Measurements from ENCODE around the gene TRIM36. TPM values are rescaled to one million over a fixed set of nuclear protein-coding genes. Genes with fewer than 3 reads are reported as not detected.
A peak's percentile ranks its signal among the peaks of the same experiment; 100 is the strongest.

Gene TRIM36
- total and polyA plus RNA-seq, 10 of the 15 experiments (the other 5 are each of a cell fraction or from before 2014, with no cell fraction given), result 0.01 to 0.09 (median 0.07) TPM; not detected in 6

DNA sequence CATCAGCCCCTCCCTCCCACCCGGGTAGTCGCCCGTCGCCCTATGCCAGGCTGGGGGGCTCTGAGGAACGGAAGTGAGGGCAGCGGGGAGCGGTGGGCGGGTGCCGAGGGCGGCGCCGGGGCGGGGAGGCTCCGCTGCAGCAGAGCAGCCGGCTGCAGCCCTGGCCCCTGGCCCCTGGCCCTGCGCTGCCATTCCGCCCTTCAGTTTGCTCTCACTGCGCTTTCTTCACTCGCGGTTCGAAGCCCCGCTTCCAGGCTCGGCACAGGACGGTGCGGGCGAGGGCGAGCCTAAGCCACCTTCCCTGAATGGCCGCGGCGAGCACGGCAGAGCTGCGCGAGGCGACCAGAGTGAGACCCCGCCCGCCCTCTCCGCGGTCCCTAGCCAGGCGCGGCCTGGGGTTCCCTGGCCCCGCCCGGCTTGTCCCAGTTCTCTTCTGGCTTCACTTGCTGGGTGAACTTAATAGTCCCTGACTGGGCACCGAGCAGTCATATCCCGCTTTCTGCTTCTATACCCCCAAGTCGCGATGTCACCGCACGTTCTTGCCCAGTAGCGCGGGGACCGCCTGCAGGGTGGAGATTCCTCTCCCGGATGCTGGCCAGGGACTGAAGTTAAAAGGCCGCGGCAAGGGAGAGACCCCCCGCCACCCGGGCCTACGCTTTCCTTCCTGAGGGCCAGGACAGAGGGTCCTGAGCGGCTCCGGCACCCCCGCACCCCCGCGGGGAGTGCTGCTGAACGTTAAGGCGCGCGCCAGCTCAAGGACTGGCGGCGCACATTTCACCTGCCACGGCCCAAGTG, 623 bp upstream of the TRIM36 start:
- intact Hi-C loops (cut with micrococcal nuclease; ENCODE audit: unreplicated experiment) (loop anchor here (1.0 to 10.0 kb wide), 2 partner anchors 39 to 806 kb away; partner anchors contain the start of gene KCNN2), in situ Hi-C loops (cut with MboI) (no loop called here)
- ATAC-seq (peak; percentile 79), FAIRE-seq (no peak), DNase-seq (ENCODE audit: low read depth, low spot score) (no peak)
- no peaks in the 10 kb centered on the region for H3K79me2 ChIP-seq (ENCODE audit: control insufficient read depth, insufficient read depth, low read length)
- ChIA-PET POLR2A (interaction anchor here (1.0 kb wide), 2 partner anchors 15 to 39 kb away, joined by 4 read pairs; no protein-coding TSS in a partner anchor), CTCF (interaction anchor here (1.8 kb wide), 1 partner anchor 92 kb away, joined by 4 read pairs; the partner anchor contains the start of gene PGGT1B), RAD21 (ENCODE audit: unreplicated experiment) (no interaction called here), SMC1A (ENCODE audit: uncharacterized antibody, unreplicated experiment) (no interaction called here)
- H4K20me1 ChIP-seq (ENCODE audit: control insufficient read depth, insufficient read depth), result no peaks in the 10 kb centered on the region
- peak overlapping the region; percentile 86 for H3K4me3 ChIP-seq
- H3K4me2 ChIP-seq (ENCODE audit: control insufficient read depth, insufficient read depth), result peak overlapping the region; percentile 98
- 3% methylated on average over 45 of the region's 69 CpGs for WGBS (ENCODE audit: insufficient coverage, insufficient replicate concordance, low lambda C conversion rate, missing lambda C conversion rate)
- TF ChIP-seq ATF7 (IDR thresholded peaks at IDR 0.05; ENCODE audit: low read depth), result no peak
- TF ChIP-seq SMARCA5 (IDR thresholded peaks at IDR 0.05), result 0 out of 2 replicates have a peak, but pooled peaks have one; percentile 15
- peak; percentile 32; the same call in 1 of the 2 replicates for TF ChIP-seq NR2F1 (conservative IDR thresholded peaks at IDR 0.05)
- BruUV-seq (replicated peaks), result no TSS peak
- H3K27ac ChIP-seq (ENCODE audit: control insufficient read depth, insufficient read depth), result no peak overlapping the region
- H3K4me1 ChIP-seq (ENCODE audit: control insufficient read depth, insufficient read depth, low read length), result no peaks in the 10 kb centered on the region
- peak overlapping the region; percentile 91 for H2AFZ ChIP-seq (ENCODE audit: control insufficient read depth, low read depth, low read length)
- peaks cover 8% of the 10 kb centered on the region; the same call in 2 of the 3 replicates for H3K9me3 ChIP-seq (replicated peaks; ENCODE audit: control insufficient read depth, insufficient read depth, low read length)
- H3K36me3 ChIP-seq (ENCODE audit: control insufficient read depth in 2 of 2, insufficient read depth in 2 of 2, low read length in 1 of 2), result no peaks in the 10 kb centered on the region
- H3K27me3 ChIP-seq (replicated peaks in 1 of 2; ENCODE audit: control insufficient read depth in 2 of 2, insufficient read depth in 2 of 2, low read length in 1 of 2), result peaks cover 2 to 25% of the 10 kb centered on the region in 2 experiments
- H3K9ac ChIP-seq (ENCODE audit: control insufficient read depth, insufficient read depth, low read length), result peak overlapping the region; percentile 18; the same call in 1 of the 2 replicates

DNA sequence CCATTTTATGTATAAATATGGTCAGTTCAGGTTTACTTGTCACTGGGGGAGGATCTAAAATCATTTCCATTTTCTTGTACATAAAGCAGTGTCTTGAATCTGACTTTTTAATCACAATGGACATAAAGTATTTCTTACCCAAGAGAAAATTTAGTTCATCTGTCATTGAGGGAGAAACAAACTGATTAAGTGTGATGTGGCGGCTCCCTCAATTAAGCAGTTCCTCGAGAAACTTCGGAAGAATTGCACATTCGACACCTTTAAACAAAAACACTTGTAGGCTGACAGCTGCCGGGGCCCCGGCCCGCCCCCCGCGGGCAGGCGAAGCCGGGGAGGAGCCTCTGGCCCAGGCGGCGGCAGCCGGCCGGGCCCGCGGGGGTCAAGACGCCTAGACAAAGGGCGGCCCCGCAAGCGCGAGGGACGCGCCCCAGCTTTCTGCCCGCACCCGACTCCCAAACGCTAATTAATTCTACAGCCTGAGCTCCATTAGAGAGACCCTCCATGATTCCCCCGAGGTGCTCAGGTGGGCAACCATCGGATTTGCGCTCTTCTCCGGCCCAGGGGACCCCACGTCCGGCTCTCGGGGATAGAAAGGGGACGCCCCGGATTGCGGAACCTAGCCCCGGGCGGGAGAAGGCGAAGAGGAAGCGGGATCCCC, 750 bp downstream of the TRIM36 start:
- RAD21 ChIA-PET (ENCODE audit: unreplicated experiment), result no interaction called here
- DNase-seq (ENCODE audit: low read depth, low spot score) (no peak), FAIRE-seq (peak; percentile 13), ATAC-seq (no peak)
- BruUV-seq (replicated peaks), result no TSS peak
- H3K27ac ChIP-seq (ENCODE audit: control insufficient read depth, insufficient read depth), result no peak overlapping the region
- no peaks in the 10 kb centered on the region for H3K4me1 ChIP-seq (ENCODE audit: control insufficient read depth, insufficient read depth, low read length)
- 8% methylated on average over 29 of the region's 41 CpGs for WGBS (ENCODE audit: insufficient coverage, insufficient replicate concordance, low lambda C conversion rate, missing lambda C conversion rate)
- peaks cover 8% of the 10 kb centered on the region; the same call in 2 of the 3 replicates for H3K9me3 ChIP-seq (replicated peaks; ENCODE audit: control insufficient read depth, insufficient read depth, low read length)
- POLR2A ChIA-PET, result interaction anchor here (1.0 kb wide), 1 partner anchor 40 kb away, joined by 4 read pairs; no protein-coding TSS in a partner anchor
- no peak overlapping the region for H3K9ac ChIP-seq (ENCODE audit: control insufficient read depth, insufficient read depth, low read length)
- H3K79me2 ChIP-seq (ENCODE audit: control insufficient read depth, insufficient read depth, low read length), result no peaks in the 10 kb centered on the region
- peak overlapping the region; percentile 98 for H3K4me2 ChIP-seq (ENCODE audit: control insufficient read depth, insufficient read depth)
- H3K36me3 ChIP-seq (ENCODE audit: control insufficient read depth in 2 of 2, insufficient read depth in 2 of 2, low read length in 1 of 2), result no peaks in the 10 kb centered on the region
- peak overlapping the region; percentile 86 for H3K4me3 ChIP-seq
- H2AFZ ChIP-seq (ENCODE audit: control insufficient read depth, low read depth, low read length), result peak overlapping the region; percentile 91
- H3K27me3 ChIP-seq (replicated peaks in 1 of 2; ENCODE audit: control insufficient read depth in 2 of 2, insufficient read depth in 2 of 2, low read length in 1 of 2), result peaks cover 2 to 25% of the 10 kb centered on the region in 2 experiments
- CTCF ChIA-PET, result interaction anchor here (1.2 kb wide), 1 partner anchor 65 kb away, joined by 4 read pairs; no protein-coding TSS in a partner anchor
- in situ Hi-C loops (cut with MboI) (no loop called here), intact Hi-C loops (cut with micrococcal nuclease; ENCODE audit: unreplicated experiment) (loop anchor here (5.0 kb wide), 1 partner anchor 78 kb away; no protein-coding TSS in a partner anchor)
- SMC1A ChIA-PET (ENCODE audit: uncharacterized antibody, unreplicated experiment), result no interaction called here
- no peaks in the 10 kb centered on the region for H4K20me1 ChIP-seq (ENCODE audit: control insufficient read depth, insufficient read depth)
- TF ChIP-seq, protein P1, sequence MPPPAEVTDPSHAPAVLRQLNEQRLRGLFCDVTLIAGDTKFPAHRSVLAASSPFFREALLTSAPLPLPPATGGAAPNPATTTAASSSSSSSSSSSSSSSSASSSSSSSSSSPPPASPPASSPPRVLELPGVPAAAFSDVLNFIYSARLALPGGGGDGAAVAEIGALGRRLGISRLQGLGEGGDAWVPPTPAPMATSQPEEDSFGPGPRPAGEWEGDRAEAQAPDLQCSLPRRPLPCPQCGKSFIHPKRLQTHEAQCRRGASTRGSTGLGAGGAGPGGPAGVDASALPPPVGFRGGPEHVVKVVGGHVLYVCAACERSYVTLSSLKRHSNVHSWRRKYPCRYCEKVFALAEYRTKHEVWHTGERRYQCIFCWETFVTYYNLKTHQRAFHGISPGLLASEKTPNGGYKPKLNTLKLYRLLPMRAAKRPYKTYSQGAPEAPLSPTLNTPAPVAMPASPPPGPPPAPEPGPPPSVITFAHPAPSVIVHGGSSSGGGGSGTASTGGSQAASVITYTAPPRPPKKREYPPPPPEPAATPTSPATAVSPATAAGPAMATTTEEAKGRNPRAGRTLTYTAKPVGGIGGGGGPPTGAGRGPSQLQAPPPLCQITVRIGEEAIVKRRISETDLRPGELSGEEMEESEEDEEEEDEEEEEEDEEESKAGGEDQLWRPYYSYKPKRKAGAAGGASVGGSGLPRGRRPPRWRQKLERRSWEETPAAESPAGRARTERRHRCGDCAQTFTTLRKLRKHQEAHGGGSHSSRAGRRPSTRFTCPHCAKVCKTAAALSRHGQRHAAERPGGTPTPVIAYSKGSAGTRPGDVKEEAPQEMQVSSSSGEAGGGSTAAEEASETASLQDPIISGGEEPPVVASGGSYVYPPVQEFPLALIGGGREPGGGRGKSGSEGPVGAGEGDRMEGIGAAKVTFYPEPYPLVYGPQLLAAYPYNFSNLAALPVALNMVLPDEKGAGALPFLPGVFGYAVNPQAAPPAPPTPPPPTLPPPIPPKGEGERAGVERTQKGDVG (CRISPR knock-in tag; IDR thresholded peaks at IDR 0.05), result no peak
- no peak for TF ChIP-seq GABPA (IDR thresholded peaks at IDR 0.05; ENCODE audit: low read depth)
- TF ChIP-seq, protein P2, sequence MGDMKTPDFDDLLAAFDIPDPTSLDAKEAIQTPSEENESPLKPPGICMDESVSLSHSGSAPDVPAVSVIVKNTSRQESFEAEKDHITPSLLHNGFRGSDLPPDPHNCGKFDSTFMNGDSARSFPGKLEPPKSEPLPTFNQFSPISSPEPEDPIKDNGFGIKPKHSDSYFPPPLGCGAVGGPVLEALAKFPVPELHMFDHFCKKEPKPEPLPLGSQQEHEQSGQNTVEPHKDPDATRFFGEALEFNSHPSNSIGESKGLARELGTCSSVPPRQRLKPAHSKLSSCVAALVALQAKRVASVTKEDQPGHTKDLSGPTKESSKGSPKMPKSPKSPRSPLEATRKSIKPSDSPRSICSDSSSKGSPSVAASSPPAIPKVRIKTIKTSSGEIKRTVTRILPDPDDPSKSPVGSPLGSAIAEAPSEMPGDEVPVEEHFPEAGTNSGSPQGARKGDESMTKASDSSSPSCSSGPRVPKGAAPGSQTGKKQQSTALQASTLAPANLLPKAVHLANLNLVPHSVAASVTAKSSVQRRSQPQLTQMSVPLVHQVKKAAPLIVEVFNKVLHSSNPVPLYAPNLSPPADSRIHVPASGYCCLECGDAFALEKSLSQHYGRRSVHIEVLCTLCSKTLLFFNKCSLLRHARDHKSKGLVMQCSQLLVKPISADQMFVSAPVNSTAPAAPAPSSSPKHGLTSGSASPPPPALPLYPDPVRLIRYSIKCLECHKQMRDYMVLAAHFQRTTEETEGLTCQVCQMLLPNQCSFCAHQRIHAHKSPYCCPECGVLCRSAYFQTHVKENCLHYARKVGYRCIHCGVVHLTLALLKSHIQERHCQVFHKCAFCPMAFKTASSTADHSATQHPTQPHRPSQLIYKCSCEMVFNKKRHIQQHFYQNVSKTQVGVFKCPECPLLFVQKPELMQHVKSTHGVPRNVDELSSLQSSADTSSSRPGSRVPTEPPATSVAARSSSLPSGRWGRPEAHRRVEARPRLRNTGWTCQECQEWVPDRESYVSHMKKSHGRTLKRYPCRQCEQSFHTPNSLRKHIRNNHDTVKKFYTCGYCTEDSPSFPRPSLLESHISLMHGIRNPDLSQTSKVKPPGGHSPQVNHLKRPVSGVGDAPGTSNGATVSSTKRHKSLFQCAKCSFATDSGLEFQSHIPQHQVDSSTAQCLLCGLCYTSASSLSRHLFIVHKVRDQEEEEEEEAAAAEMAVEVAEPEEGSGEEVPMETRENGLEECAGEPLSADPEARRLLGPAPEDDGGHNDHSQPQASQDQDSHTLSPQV (IDR thresholded peaks at IDR 0.05), result no peak
- TF ChIP-seq NFIC (IDR thresholded peaks at IDR 0.05; ENCODE audit: low read depth, low read length), result no peak

Measured in GM12878 (cell line).